RWPE2 (cell line): Measurements from ENCODE around the gene FLT1.

ENCODE experiments used
- ATAC-seq: fragments of 200-7000 bp; cut with Tn5 transposase; 3 replicates; pipeline ENCODE4 v1.9.1; 2021; ENCODE audit warnings: low read depth
- DNase-seq: peaks from one replicate; pipeline ENCODE4 v3.0.0-alpha.2; 2020; ENCODE audit warnings: low spot score
- H3K27ac ChIP-seq: fragments of 450-650 bp; 2 replicates; pipeline ENCODE4 v1.5.1; 2017; ENCODE audit warnings: mild to moderate bottlenecking; ENCODE audit not compliant: poor library complexity, severe bottlenecking
- H3K27me3 ChIP-seq: fragments of 250-450 bp; sonication (Bioruptor Pico); 2 replicates; pipeline ENCODE4 v1.5.1; 2021; ENCODE audit warnings: mild to moderate bottlenecking, moderate library complexity; ENCODE audit not compliant: insufficient read depth, poor library complexity, severe bottlenecking
- H3K36me3 ChIP-seq: fragments of 250-450 bp; sonication (Bioruptor Pico); 2 replicates; pipeline ENCODE4 v1.5.1; 2020; ENCODE audit warnings: low read depth, mild to moderate bottlenecking, moderate library complexity
- H3K4me1 ChIP-seq: fragments of 250-450 bp; sonication (Bioruptor Pico); 2 replicates; pipeline ENCODE4 v1.5.1; 2021; ENCODE audit warnings: mild to moderate bottlenecking, moderate library complexity; ENCODE audit not compliant: insufficient read depth, poor library complexity, severe bottlenecking
- H3K4me3 ChIP-seq: fragments of 250-450 bp; sonication (Bioruptor Pico); 2 replicates; pipeline ENCODE4 v1.5.1; 2021; ENCODE audit warnings: mild to moderate bottlenecking, moderate library complexity; ENCODE audit not compliant: severe bottlenecking
- H3K9me3 ChIP-seq: fragments of 250-450 bp; sonication (Bioruptor Pico); 2 replicates; pipeline ENCODE4 v1.5.1; 2021; ENCODE audit warnings: mild to moderate bottlenecking, moderate library complexity; ENCODE audit not compliant: severe bottlenecking
- CTCF ChIP-seq: fragments of 450-650 bp; IDR thresholded peaks from one replicate; pipeline ENCODE4 v1.5.1; 2017; ENCODE audit warnings: mild to moderate bottlenecking, moderate library complexity; ENCODE audit not compliant: poor library complexity, severe bottlenecking

FLT1 gene

GRCh38 chr13:28468023-28468915 is 26.7 kb downstream of the FLT1 start:
- ATAC-seq (no peak), DNase-seq (no peak)
- no peaks in the 10 kb centered on the region for H3K4me1 ChIP-seq
- no peaks in the 10 kb centered on the region for H3K9me3 ChIP-seq
- TF ChIP-seq CTCF: no peak
- H3K36me3 ChIP-seq: no peaks in the 10 kb centered on the region
- no peak overlapping the region for H3K4me3 ChIP-seq
- H3K27ac ChIP-seq: no peak overlapping the region
- H3K27me3 ChIP-seq: peaks cover 5% of the 10 kb centered on the region

GRCh38 chr13:28467034-28467433 is 27.9 kb downstream of the FLT1 start:
- ATAC-seq: no peak
- no peak for TF ChIP-seq CTCF
- Histone ChIP-seq H3K36me3 (no peaks in the 10 kb centered on the region), H3K4me1 (no peaks in the 10 kb centered on the region), H3K4me3 (no peak overlapping the region), H3K27ac (no peak overlapping the region), H3K27me3 (peaks cover 5% of the 10 kb centered on the region), H3K9me3 (no peaks in the 10 kb centered on the region)
- DNase-seq: no peak

- DNase-seq (no peak), ATAC-seq (no peak)
- Histone ChIP-seq H3K27ac (no peak overlapping the region), H3K4me1 (no peaks in the 10 kb centered on the region), H3K36me3 (no peaks in the 10 kb centered on the region), H3K4me3 (no peak overlapping the region), H3K9me3 (no peaks in the 10 kb centered on the region), H3K27me3 (peaks cover 5% of the 10 kb centered on the region)
- no peak for TF ChIP-seq CTCF
Observed at GRCh38 chr13:28466151-28466550, 28.8 kb downstream of the FLT1 start.

- DNase-seq (no peak), ATAC-seq (no peak)
- Histone ChIP-seq H3K27ac (no peak overlapping the region), H3K36me3 (no peaks in the 10 kb centered on the region), H3K4me3 (no peak overlapping the region), H3K4me1 (no peaks in the 10 kb centered on the region), H3K27me3 (peaks cover 5% of the 10 kb centered on the region), H3K9me3 (no peaks in the 10 kb centered on the region)
- no peak for TF ChIP-seq CTCF
Observed at GRCh38 chr13:28464861-28465460, 30.0 kb downstream of the FLT1 start.

GRCh38 chr13:28463481-28463880 is 31.4 kb downstream of the FLT1 start:
- TF ChIP-seq CTCF: no peak
- H3K9me3 ChIP-seq: no peaks in the 10 kb centered on the region
- H3K27ac ChIP-seq: no peak overlapping the region
- H3K36me3 ChIP-seq: no peaks in the 10 kb centered on the region
- ATAC-seq: no peak
- no peaks in the 10 kb centered on the region for H3K4me1 ChIP-seq
- H3K4me3 ChIP-seq: no peak overlapping the region
- DNase-seq: no peak
- H3K27me3 ChIP-seq: peaks cover 5% of the 10 kb centered on the region
